Measurements from ENCODE around the gene SMG1. TPM values are rescaled to one million over a fixed set of nuclear protein-coding genes. Genes with fewer than 3 reads are reported as not detected.

Gene SMG1
- total RNA-seq, 1 donor from 2014 or later, result 79.5 TPM

GRCh38 chr16:18832613-18833012 lies 93.6 kb downstream of the SMG1 start:
- intact Hi-C loops (cut with DNase I), result no loop called here
- Histone ChIP-seq H3K4me1 (no peaks in the 10 kb centered on the region), H3K4me3 (no peak overlapping the region), H3K27ac (no peak overlapping the region), H3K9me3 (no peaks in the 10 kb centered on the region), H3K27me3 (no peaks in the 10 kb centered on the region), H3K36me3 (peaks cover 100% of the 10 kb centered on the region)
- DNase-seq (no peak), ATAC-seq (no peak)
- TF ChIP-seq, protein P1, sequence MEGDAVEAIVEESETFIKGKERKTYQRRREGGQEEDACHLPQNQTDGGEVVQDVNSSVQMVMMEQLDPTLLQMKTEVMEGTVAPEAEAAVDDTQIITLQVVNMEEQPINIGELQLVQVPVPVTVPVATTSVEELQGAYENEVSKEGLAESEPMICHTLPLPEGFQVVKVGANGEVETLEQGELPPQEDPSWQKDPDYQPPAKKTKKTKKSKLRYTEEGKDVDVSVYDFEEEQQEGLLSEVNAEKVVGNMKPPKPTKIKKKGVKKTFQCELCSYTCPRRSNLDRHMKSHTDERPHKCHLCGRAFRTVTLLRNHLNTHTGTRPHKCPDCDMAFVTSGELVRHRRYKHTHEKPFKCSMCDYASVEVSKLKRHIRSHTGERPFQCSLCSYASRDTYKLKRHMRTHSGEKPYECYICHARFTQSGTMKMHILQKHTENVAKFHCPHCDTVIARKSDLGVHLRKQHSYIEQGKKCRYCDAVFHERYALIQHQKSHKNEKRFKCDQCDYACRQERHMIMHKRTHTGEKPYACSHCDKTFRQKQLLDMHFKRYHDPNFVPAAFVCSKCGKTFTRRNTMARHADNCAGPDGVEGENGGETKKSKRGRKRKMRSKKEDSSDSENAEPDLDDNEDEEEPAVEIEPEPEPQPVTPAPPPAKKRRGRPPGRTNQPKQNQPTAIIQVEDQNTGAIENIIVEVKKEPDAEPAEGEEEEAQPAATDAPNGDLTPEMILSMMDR (IDR thresholded peaks at IDR 0.05), result no peak

DNA sequence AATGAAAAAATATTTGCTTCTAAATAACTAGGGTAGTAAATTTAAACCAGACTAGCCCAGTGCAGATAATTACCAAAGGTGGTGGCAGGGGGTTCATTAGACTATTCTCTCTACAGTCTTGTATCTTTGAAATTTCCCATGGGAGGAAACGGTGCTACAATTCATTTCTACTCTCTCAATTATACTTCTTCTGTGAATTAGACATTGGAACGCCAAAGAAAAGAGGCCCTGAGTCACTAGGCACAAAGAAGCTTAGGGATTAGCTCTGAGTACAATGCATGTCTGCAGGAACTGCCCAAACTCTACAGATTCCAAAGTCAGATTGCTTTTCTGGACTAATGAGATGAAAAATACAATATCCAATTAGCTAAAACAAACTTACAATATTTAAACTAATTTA lies 94.2 kb downstream of the SMG1 start:
- Histone ChIP-seq H3K27me3 (no peaks in the 10 kb centered on the region), H3K4me3 (no peak overlapping the region), H3K36me3 (peaks cover 98% of the 10 kb centered on the region), H3K4me1 (no peaks in the 10 kb centered on the region), H3K9me3 (no peaks in the 10 kb centered on the region), H3K27ac (no peak overlapping the region)
- DNase-seq (no peak), ATAC-seq (no peak)
- TF ChIP-seq, protein P1 (IDR thresholded peaks at IDR 0.05), result no peak
- intact Hi-C loops (cut with DNase I), result no loop called here

GRCh38 chr16:18829251-18829650 lies 97.0 kb downstream of the SMG1 start:
- H3K9me3 ChIP-seq, result no peaks in the 10 kb centered on the region
- H3K27me3 ChIP-seq, result no peaks in the 10 kb centered on the region
- TF ChIP-seq, protein P1 (IDR thresholded peaks at IDR 0.05), result no peak
- H3K36me3 ChIP-seq, result peaks cover 73% of the 10 kb centered on the region
- DNase-seq (no peak), ATAC-seq (peak; percentile 33)
- H3K4me3 ChIP-seq, result no peak overlapping the region
- H3K4me1 ChIP-seq, result no peaks in the 10 kb centered on the region
- no peak overlapping the region for H3K27ac ChIP-seq
- intact Hi-C loops (cut with DNase I), result no loop called here

DNA sequence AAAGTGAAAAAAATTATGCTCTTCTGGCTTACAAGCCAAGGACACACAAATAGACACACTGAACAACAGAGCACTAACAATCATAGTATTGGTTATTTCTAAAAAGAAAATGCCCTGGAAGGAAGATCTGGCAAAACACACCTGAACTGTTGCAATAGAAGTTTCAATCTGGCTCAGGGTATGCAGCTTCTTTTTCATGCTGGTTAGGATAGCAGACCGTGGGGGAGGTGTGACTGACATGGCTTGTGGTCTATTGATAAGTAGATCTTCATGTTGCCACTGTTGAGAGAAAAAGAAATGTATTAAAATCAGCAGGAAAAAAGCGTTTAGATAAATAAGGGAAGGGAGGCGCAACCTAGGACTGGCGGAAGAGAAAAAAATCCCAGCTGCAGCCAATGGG lies 98.3 kb downstream of the SMG1 start:
- H3K9me3 ChIP-seq, result no peaks in the 10 kb centered on the region
- peaks cover 59% of the 10 kb centered on the region for H3K36me3 ChIP-seq
- DNase-seq (no peak), ATAC-seq (no peak)
- no peak overlapping the region for H3K27ac ChIP-seq
- TF ChIP-seq, protein P1 (IDR thresholded peaks at IDR 0.05), result no peak
- H3K4me3 ChIP-seq, result no peak overlapping the region
- H3K27me3 ChIP-seq, result no peaks in the 10 kb centered on the region
- intact Hi-C loops (cut with DNase I), result no loop called here
- no peaks in the 10 kb centered on the region for H3K4me1 ChIP-seq

- H3K4me1 ChIP-seq, result no peaks in the 10 kb centered on the region
- TF ChIP-seq, protein P1 (IDR thresholded peaks at IDR 0.05), result no peak
- no peak overlapping the region for H3K27ac ChIP-seq
- no peaks in the 10 kb centered on the region for H3K9me3 ChIP-seq
- peaks cover 90% of the 10 kb centered on the region for H3K36me3 ChIP-seq
- intact Hi-C loops (cut with DNase I), result no loop called here
- no peak overlapping the region for H3K4me3 ChIP-seq
- no peaks in the 10 kb centered on the region for H3K27me3 ChIP-seq
- ATAC-seq (no peak), DNase-seq (no peak)
Measured at GRCh38 chr16:18816286-18816685, 109.9 kb downstream of the SMG1 start.

DNA sequence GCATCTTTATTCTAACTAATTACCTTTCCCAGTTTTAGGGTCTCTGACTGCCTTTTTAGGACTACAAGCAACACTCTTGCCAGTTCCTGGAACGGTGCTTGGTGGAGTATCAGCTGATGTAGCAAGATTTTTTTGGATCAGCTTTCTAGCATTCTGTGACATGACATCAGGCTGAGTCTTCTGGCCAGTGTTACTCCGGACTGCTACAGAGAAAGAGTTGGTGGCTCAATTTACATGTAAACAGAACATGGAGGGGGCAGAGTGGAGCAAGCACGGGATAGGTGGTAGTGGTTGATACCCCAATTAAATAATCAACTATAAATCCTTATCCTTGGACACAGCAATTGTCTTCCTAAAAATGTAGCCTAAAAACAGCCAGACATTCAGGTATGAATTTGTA lies 114.3 kb downstream of the SMG1 start:
- H3K4me1 ChIP-seq, result no peaks in the 10 kb centered on the region
- ATAC-seq (no peak), DNase-seq (no peak)
- H3K4me3 ChIP-seq, result no peak overlapping the region
- no peak overlapping the region for H3K27ac ChIP-seq
- peaks cover 93% of the 10 kb centered on the region for H3K36me3 ChIP-seq
- no peaks in the 10 kb centered on the region for H3K27me3 ChIP-seq
- intact Hi-C loops (cut with DNase I), result no loop called here
- H3K9me3 ChIP-seq, result no peaks in the 10 kb centered on the region
- TF ChIP-seq, protein P1 (IDR thresholded peaks at IDR 0.05), result no peak
